BJ (cell line): ENCODE data around the gene DLG5. TPM values are rescaled to one million over a fixed set of nuclear protein-coding genes. Genes with fewer than 3 reads are reported as not detected.

Source experiments
- CTCF ChIA-PET: fragments of 350-600 bp; formaldehyde crosslinking; extraction: SDS; loops from one replicate; lab custom pipeline; 2021; ENCODE audit warnings: antibody characterized with exemption, inconsistent platforms; lab: Yijun Ruan, JAX
- POLR2A ChIA-PET: fragments of 300-600 bp; sonication (Branson Sonifier 250); formaldehyde crosslinking; extraction: SDS; loops from one replicate; lab custom pipeline; 2021; ENCODE audit warnings: antibody characterized with exemption; lab: Charles Lee
- DNase-seq: peaks from one replicate; pipeline ENCODE4 v3.0.0-alpha.2; 2011; ENCODE audit warnings: low read depth
- H3K27me3 ChIP-seq: 2 replicates; pipeline ENCODE4 v1.6.0; 2011; ENCODE audit warnings: low read length; ENCODE audit not compliant: control insufficient read depth, insufficient read depth
- H3K36me3 ChIP-seq: 2 replicates; pipeline ENCODE4 v1.5.1; 2011; ENCODE audit warnings: low read length; ENCODE audit not compliant: control insufficient read depth, insufficient read depth
- H3K4me3 ChIP-seq: 2 replicates; pipeline ENCODE4 v1.5.1; 2011; ENCODE audit warnings: low read depth, mild to moderate bottlenecking, control low read depth, low read length
- polyA plus RNA-seq: library from polyadenylated mRNA; depleted of rRNA; stranded (reverse); fragments of >200 nt; gene quantifications from 2 replicates; pipeline ENCODE4 v1.2.3, GENCODE V29; 2011
- TF ChIP-seq, protein P1 (sequence below): IDR thresholded peaks from 2 replicates; pipeline ENCODE4 v1.5.1; 2011; ENCODE audit warnings: low read depth, mild to moderate bottlenecking, control low read depth, inconsistent platforms, low read length, moderate library complexity; ENCODE audit not compliant: insufficient read depth

DLG5 gene
- polyA plus RNA-seq, 1 experiment = 21.9 TPM

DNA sequence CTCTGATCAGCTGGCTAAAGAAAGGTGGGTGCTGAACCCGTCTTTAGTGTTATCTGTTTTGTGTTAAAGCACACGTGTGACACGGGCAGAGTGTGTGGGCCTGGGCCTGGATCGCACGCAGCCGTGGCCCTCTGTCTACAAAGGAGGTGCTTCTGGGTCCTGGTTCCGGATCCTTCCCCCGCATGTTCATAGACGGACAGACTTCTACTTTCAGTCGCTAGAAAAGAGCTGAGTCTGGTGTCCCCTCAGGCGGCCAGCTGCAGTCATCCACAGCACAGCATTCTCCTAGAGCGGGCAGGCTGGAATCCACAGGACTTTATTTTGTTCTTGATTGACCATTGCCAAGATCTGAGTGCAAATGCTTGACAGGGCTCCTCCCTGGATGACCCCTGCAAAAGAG lies 134.4 kb downstream of the DLG5 start:
- no peaks in the 10 kb centered on the region for H3K27me3 ChIP-seq
- POLR2A ChIA-PET = no interaction called here
- H3K36me3 ChIP-seq = peaks cover 52% of the 10 kb centered on the region
- no peak overlapping the region for H3K4me3 ChIP-seq
- TF ChIP-seq, protein P1, sequence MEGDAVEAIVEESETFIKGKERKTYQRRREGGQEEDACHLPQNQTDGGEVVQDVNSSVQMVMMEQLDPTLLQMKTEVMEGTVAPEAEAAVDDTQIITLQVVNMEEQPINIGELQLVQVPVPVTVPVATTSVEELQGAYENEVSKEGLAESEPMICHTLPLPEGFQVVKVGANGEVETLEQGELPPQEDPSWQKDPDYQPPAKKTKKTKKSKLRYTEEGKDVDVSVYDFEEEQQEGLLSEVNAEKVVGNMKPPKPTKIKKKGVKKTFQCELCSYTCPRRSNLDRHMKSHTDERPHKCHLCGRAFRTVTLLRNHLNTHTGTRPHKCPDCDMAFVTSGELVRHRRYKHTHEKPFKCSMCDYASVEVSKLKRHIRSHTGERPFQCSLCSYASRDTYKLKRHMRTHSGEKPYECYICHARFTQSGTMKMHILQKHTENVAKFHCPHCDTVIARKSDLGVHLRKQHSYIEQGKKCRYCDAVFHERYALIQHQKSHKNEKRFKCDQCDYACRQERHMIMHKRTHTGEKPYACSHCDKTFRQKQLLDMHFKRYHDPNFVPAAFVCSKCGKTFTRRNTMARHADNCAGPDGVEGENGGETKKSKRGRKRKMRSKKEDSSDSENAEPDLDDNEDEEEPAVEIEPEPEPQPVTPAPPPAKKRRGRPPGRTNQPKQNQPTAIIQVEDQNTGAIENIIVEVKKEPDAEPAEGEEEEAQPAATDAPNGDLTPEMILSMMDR = no peak
- CTCF ChIA-PET = no interaction called here
- no peak for DNase-seq

- Histone ChIP-seq H3K36me3 (peaks cover 49% of the 10 kb centered on the region), H3K4me3 (no peak overlapping the region), H3K27me3 (no peaks in the 10 kb centered on the region)
- TF ChIP-seq, protein P1 = no peak
- ChIA-PET CTCF (no interaction called here), POLR2A (no interaction called here)
- DNase-seq = no peak
Measured at GRCh38 chr10:77791506-77791905, 135.0 kb downstream of the DLG5 start.

GRCh38 chr10:77789861-77790260 lies 136.7 kb downstream of the DLG5 start:
- TF ChIP-seq, protein P1 = no peak

DNA sequence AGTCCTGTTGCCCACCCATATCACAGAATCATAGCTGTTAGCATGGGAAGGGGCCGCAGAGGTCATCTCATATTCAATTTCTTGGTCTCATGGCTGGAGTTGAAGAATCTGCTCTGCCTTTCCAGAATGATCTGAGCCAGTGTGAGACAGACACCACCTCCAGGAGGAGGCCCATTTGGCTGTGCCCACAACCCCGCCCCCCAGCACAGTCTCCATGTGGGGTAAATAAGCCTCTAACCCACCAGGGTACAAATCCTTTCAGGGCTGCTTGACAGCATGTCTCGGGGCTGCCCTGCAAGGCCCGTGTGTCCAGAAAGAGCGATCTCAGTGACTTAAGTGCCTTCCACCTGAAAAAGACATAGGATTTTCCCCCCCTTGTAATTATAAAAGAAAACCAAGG lies 137.5 kb downstream of the DLG5 start:
- TF ChIP-seq, protein P1 = no peak
- CTCF ChIA-PET = no interaction called here

More at GRCh38 chr10:77789861-77790260, 136.7 kb downstream of the DLG5 start:
- CTCF ChIA-PET = no interaction called here
- POLR2A ChIA-PET = no interaction called here
- no peaks in the 10 kb centered on the region for H3K27me3 ChIP-seq
- peaks cover 36% of the 10 kb centered on the region for H3K36me3 ChIP-seq
- H3K4me3 ChIP-seq = no peak overlapping the region
- DNase-seq = no peak

DNA sequence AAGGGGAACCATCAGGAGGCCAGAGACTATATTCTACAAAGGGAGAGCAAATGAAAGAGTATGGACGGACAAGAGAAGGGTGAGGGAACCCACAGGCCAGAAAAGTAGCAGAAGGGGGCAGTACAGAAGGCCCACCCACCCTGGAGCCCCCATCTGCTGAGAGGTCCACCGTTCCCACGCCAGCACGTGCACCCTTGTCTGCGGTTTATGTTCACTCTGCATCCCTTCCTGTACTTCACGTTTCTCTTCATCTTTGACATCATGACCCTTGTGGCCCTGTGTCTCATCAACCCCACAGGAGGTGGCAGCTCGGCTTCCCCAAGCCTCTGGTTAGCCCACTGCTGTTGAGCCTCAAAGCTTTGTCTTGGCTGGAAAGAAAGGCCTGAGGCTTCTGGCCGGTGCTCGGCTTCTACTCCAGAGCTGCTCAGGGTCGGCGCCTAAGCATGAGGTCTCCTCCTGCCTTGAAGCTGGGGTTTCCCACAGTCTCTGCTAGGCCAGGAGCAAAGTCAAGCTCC lies 138.0 kb downstream of the DLG5 start:
- no peak for DNase-seq
- TF ChIP-seq, protein P1 = no peak
- ChIA-PET POLR2A (no interaction called here), CTCF (no interaction called here)
- no peaks in the 10 kb centered on the region for H3K27me3 ChIP-seq
- H3K36me3 ChIP-seq = peaks cover 30% of the 10 kb centered on the region
- H3K4me3 ChIP-seq = no peak overlapping the region

More for the DNA sequence above, 137.5 kb downstream of the DLG5 start:
- peaks cover 32% of the 10 kb centered on the region for H3K36me3 ChIP-seq
- no peaks in the 10 kb centered on the region for H3K27me3 ChIP-seq
- POLR2A ChIA-PET = no interaction called here
- no peak overlapping the region for H3K4me3 ChIP-seq
- no peak for DNase-seq
